Activated B cell treated with CpG ODN at 0.5 μM for 24 hours (primary cell): ENCODE data around the gene LMO1. TPM values are rescaled to one million over a fixed set of nuclear protein-coding genes. Genes with fewer than 3 reads are reported as not detected.

Experiments used
- ATAC-seq: fragments of 200-7000 bp; cut with Tn5 transposase; one replicate; pipeline ENCODE4 v1.10.0; 2021; ENCODE audit warnings: low read depth, mild to moderate bottlenecking, moderate library complexity
- CTCF ChIA-PET: fragments of 350-600 bp; sonication (Branson Sonifier 250); formaldehyde crosslinking; loops from one replicate; lab custom pipeline; 2021; ENCODE audit warnings: antibody characterized with exemption; lab: Charles Lee
- POLR2A ChIA-PET: fragments of 350-600 bp; sonication (Branson Sonifier 250); formaldehyde crosslinking; loops from one replicate; lab custom pipeline; 2021; ENCODE audit warnings: antibody characterized with exemption; lab: Charles Lee
- DNase-seq: peaks from one replicate; pipeline ENCODE4 v3.0.0; 2022
- H3K27ac Mint-ChIP-seq: one replicate; pipeline ENCODE4 v1.8.0; 2020; ENCODE audit warnings: mixed read lengths
- H3K27me3 Mint-ChIP-seq: one replicate; pipeline ENCODE4 v1.8.0; 2021; ENCODE audit warnings: mixed read lengths
- H3K36me3 Mint-ChIP-seq: one replicate; pipeline ENCODE4 v1.8.0; 2021; ENCODE audit warnings: low read depth, mixed read lengths
- H3K4me1 Mint-ChIP-seq: one replicate; pipeline ENCODE4 v1.8.0; 2021; ENCODE audit warnings: mixed read lengths
- H3K4me3 Mint-ChIP-seq: one replicate; pipeline ENCODE4 v1.8.0; 2020; ENCODE audit warnings: mild to moderate bottlenecking, mixed read lengths
- H3K9me3 Mint-ChIP-seq: one replicate; pipeline ENCODE4 v1.8.0; 2020; ENCODE audit warnings: mixed read lengths
- CTCF ChIP-seq: fragments of 200-600 bp; IDR thresholded peaks from one replicate; pipeline ENCODE4 v1.8.0; 2022; ENCODE audit warnings: antibody characterized with exemption, mild to moderate bottlenecking
- intact Hi-C: fragments of 100-400 bp; cut with micrococcal nuclease; formaldehyde crosslinking; loops from one replicate; pipeline ENCODE4 v1.15.1; 2024
- total RNA-seq: library from RNA; stranded (reverse); gene quantifications from 2 replicates; pipeline ENCODE4 v1.2.3, GENCODE V29; 2022

The LMO1 gene
- total RNA-seq: not detected in 2 replicates

GRCh38 chr11:8263769-8264410, at the start of gene LMO1:
Gene LMO1 (minus strand): TSS chr11:8263878. CDS start chr11:8263362, 516 bp downstream.
- intact Hi-C loops: loop anchor here (1.0 to 5.0 kb wide), 6 partner anchors 17 to 302 kb away; no protein-coding TSS in a partner anchor
- no peak for TF ChIP-seq CTCF
- Mint-ChIP-seq H3K4me3 (peak within 1 kb of the TSS; percentile 80), H3K36me3 (no peaks in the 10 kb centered on the region), H3K27ac (no peak within 1 kb of the TSS), H3K4me1 (peaks cover 10% of the 10 kb centered on the region), H3K9me3 (no peaks in the 10 kb centered on the region), H3K27me3 (peaks cover 61% of the 10 kb centered on the region)
- DNase-seq: peak; percentile 72
- peak; percentile 75 for ATAC-seq
- CTCF ChIA-PET: interaction anchor here (0.9 to 5.9 kb wide), 24 partner anchors 8 to 303 kb away, joined by 3 to 70 read pairs (median 4); no protein-coding TSS in a partner anchor
- POLR2A ChIA-PET: interaction anchor here (0.6 to 1.2 kb wide), 4 partner anchors 62 to 568 kb away, joined by 3 to 5 read pairs (median 4); partner anchors contain the start of genes RPL27A and TRIM66

- ATAC-seq (no peak), DNase-seq (no peak)
- Mint-ChIP-seq H3K4me1 (no peaks in the 10 kb centered on the region), H3K9me3 (no peaks in the 10 kb centered on the region), H3K4me3 (no peak overlapping the region), H3K36me3 (no peaks in the 10 kb centered on the region), H3K27ac (no peak overlapping the region), H3K27me3 (no peaks in the 10 kb centered on the region)
- ChIA-PET CTCF (no interaction called here), POLR2A (no interaction called here)
- intact Hi-C loops: no loop called here
- no peak for TF ChIP-seq CTCF
Observed at GRCh38 chr11:8312986-8313385, 49.3 kb upstream of the LMO1 start.

GRCh38 chr11:8311366-8311765, 47.7 kb upstream of the LMO1 start:
- no peaks in the 10 kb centered on the region for H3K27me3 Mint-ChIP-seq
- POLR2A ChIA-PET: no interaction called here
- no peak for ATAC-seq
- intact Hi-C loops: no loop called here
- CTCF ChIA-PET: no interaction called here
- H3K4me1 Mint-ChIP-seq: no peaks in the 10 kb centered on the region
- H3K9me3 Mint-ChIP-seq: no peaks in the 10 kb centered on the region
- H3K36me3 Mint-ChIP-seq: no peaks in the 10 kb centered on the region
- TF ChIP-seq CTCF: no peak
- no peak for DNase-seq
- H3K27ac Mint-ChIP-seq: no peak overlapping the region
- H3K4me3 Mint-ChIP-seq: no peak overlapping the region

- no peak for ATAC-seq
- intact Hi-C loops: no loop called here
- Mint-ChIP-seq H3K4me1 (no peaks in the 10 kb centered on the region), H3K36me3 (no peaks in the 10 kb centered on the region), H3K27me3 (no peaks in the 10 kb centered on the region), H3K27ac (no peak overlapping the region), H3K4me3 (no peak overlapping the region), H3K9me3 (no peaks in the 10 kb centered on the region)
- no peak for DNase-seq
- TF ChIP-seq CTCF: no peak
- POLR2A ChIA-PET: no interaction called here
- CTCF ChIA-PET: no interaction called here
Observed at GRCh38 chr11:8310743-8311298, 47.1 kb upstream of the LMO1 start.

- DNase-seq (no peak), ATAC-seq (no peak)
- Mint-ChIP-seq H3K27ac (no peak overlapping the region), H3K27me3 (peaks cover 1% of the 10 kb centered on the region), H3K4me1 (no peaks in the 10 kb centered on the region), H3K36me3 (no peaks in the 10 kb centered on the region), H3K9me3 (peaks cover under 1% of the 10 kb centered on the region), H3K4me3 (no peak overlapping the region)
- ChIA-PET CTCF (no interaction called here), POLR2A (no interaction called here)
- intact Hi-C loops: no loop called here
- no peak for TF ChIP-seq CTCF
Observed at GRCh38 chr11:8309862-8310261, 46.2 kb upstream of the LMO1 start.
